ENCODE measurements around the gene GIMD1.

GIMD1 gene

DNA sequence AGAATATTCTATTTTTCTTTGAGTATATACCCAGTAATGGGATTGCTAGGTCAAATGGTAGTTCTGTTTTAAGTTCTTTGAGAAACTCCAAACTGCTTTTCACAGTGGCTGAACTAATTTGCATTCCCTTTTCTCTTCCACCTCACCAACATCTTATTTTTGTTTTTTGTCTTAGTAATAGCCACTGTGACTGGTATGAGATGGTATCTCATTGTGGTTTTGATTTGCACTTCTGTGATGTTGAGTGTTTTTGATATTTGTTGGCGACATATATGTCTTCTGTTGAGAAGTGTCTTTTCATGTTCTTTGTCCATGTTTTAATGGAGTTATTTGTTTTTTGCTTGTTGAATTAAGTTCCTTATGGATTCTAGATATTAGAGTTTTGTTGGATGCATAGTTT lies 27.8 kb downstream of the GIMD1 start:
- 0 out of 2 replicates have a peak, but pooled peaks cover 5% of the 10 kb centered on the region for H4K20me1 ChIP-seq (ENCODE audit: insufficient read depth, low read length)
- H3K4me2 ChIP-seq (ENCODE audit: low read depth, low read length), result no peak overlapping the region
- no peaks in the 10 kb centered on the region for H3F3A ChIP-seq (ENCODE audit: insufficient read depth, low read length)
- peaks cover 48% of the 10 kb centered on the region for H3K79me2 ChIP-seq (ENCODE audit: low read length)
- no peak overlapping the region for H3K27ac ChIP-seq (ENCODE audit: low read length)
- no peak overlapping the region for H3K9ac ChIP-seq (ENCODE audit: low read length)
- 0 out of 2 replicates have a peak, but pooled peaks cover 6% of the 10 kb centered on the region for H3K36me3 ChIP-seq (replicated peaks; ENCODE audit: insufficient read depth, low read length)
- no peak for DNase-seq
- no peak overlapping the region for H2AFZ ChIP-seq (ENCODE audit: low read length)
- no peaks in the 10 kb centered on the region for H3K9me3 ChIP-seq (replicated peaks; ENCODE audit: insufficient read depth, low read length)
- no peak overlapping the region for H3K4me3 ChIP-seq (ENCODE audit: low read length)
- TF ChIP-seq EZH2phosphoT487 (IDR thresholded peaks at IDR 0.05; ENCODE audit: low read length) (no peak), EZH2 (optimal IDR thresholded peaks at IDR 0.05; ENCODE audit: low read depth, low read length) (no peak)
- TF ChIP-seq, protein P1, sequence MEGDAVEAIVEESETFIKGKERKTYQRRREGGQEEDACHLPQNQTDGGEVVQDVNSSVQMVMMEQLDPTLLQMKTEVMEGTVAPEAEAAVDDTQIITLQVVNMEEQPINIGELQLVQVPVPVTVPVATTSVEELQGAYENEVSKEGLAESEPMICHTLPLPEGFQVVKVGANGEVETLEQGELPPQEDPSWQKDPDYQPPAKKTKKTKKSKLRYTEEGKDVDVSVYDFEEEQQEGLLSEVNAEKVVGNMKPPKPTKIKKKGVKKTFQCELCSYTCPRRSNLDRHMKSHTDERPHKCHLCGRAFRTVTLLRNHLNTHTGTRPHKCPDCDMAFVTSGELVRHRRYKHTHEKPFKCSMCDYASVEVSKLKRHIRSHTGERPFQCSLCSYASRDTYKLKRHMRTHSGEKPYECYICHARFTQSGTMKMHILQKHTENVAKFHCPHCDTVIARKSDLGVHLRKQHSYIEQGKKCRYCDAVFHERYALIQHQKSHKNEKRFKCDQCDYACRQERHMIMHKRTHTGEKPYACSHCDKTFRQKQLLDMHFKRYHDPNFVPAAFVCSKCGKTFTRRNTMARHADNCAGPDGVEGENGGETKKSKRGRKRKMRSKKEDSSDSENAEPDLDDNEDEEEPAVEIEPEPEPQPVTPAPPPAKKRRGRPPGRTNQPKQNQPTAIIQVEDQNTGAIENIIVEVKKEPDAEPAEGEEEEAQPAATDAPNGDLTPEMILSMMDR (IDR thresholded peaks at IDR 0.05; ENCODE audit: low read length), result no peak
- no peaks in the 10 kb centered on the region for H3K4me1 ChIP-seq (ENCODE audit: low read length)
- no peaks in the 10 kb centered on the region for H3K9me2 ChIP-seq (replicated peaks; ENCODE audit: insufficient read depth, low read length)
- no peaks in the 10 kb centered on the region for H3K27me3 ChIP-seq (replicated peaks; ENCODE audit: insufficient read depth, low read length)

DNA sequence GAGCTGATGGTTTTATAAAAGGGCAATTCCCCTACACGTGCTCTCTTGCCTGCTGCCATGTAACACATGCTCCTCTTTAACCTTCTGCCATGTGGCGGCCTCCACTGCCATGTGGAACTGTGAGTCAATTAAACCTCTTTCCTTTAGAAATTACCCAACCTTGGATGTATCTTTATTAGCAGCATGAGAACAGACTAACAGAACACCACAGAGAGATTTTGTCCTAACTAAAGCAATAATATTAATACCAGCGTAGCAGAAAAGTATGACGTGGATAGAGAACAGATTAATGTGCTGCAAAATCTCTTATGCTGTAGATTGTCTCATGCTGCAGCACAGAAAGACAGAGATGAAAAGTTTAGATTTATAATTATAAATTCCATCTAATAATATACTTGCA lies 29.1 kb downstream of the GIMD1 start:
- Histone ChIP-seq H3K4me2 (ENCODE audit: low read depth, low read length) (no peak overlapping the region), H4K20me1 (ENCODE audit: insufficient read depth, low read length) (0 out of 2 replicates have a peak, but pooled peaks cover 5% of the 10 kb centered on the region), H3K4me3 (ENCODE audit: low read length) (no peak overlapping the region), H3K79me2 (ENCODE audit: low read length) (peaks cover 43% of the 10 kb centered on the region), H3K36me3 (replicated peaks; ENCODE audit: insufficient read depth, low read length) (peaks cover 6% of the 10 kb centered on the region; the same call in 1 of the 2 replicates), H3K4me1 (ENCODE audit: low read length) (no peaks in the 10 kb centered on the region), H2AFZ (ENCODE audit: low read length) (no peak overlapping the region), H3K9me2 (replicated peaks; ENCODE audit: insufficient read depth, low read length) (no peaks in the 10 kb centered on the region), H3K27me3 (replicated peaks; ENCODE audit: insufficient read depth, low read length) (no peaks in the 10 kb centered on the region), H3K9ac (ENCODE audit: low read length) (no peak overlapping the region), H3K9me3 (replicated peaks; ENCODE audit: insufficient read depth, low read length) (no peaks in the 10 kb centered on the region), H3K27ac (ENCODE audit: low read length) (no peak overlapping the region), H3F3A (ENCODE audit: insufficient read depth, low read length) (no peaks in the 10 kb centered on the region; the same call in 1 of the 2 replicates)
- TF ChIP-seq EZH2phosphoT487 (IDR thresholded peaks at IDR 0.05; ENCODE audit: low read length), result no peak
- TF ChIP-seq, protein P1 (IDR thresholded peaks at IDR 0.05; ENCODE audit: low read length), result no peak
- TF ChIP-seq EZH2 (optimal IDR thresholded peaks at IDR 0.05; ENCODE audit: low read depth, low read length), result no peak
- DNase-seq, result no peak

DNA sequence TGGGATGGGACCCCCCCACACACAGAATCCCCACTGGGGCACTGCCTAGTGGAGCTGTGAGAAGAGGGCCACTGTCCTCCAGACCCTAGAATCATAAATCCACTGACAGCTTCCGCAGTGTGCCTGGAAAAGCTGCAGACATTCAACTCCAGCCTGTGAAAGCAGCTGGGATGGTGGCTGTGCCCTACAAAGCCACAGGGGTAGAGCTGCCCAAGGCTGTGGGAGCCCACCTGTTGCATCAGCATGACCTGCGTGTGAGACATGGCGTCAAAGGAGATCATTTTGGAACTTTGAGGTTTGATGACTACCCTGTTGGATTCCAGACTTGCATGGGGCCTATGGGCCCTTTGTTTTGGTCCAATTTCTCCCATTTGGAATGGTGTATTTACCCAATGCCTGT lies 29.9 kb downstream of the GIMD1 start:
- Histone ChIP-seq H3K4me1 (ENCODE audit: low read length) (no peaks in the 10 kb centered on the region), H3K27me3 (replicated peaks; ENCODE audit: insufficient read depth, low read length) (no peaks in the 10 kb centered on the region), H3K36me3 (replicated peaks; ENCODE audit: insufficient read depth, low read length) (peaks cover 6% of the 10 kb centered on the region; the same call in 1 of the 2 replicates), H3K4me2 (ENCODE audit: low read depth, low read length) (no peak overlapping the region), H3K27ac (ENCODE audit: low read length) (no peak overlapping the region), H3K9me2 (replicated peaks; ENCODE audit: insufficient read depth, low read length) (no peaks in the 10 kb centered on the region), H3K9me3 (replicated peaks; ENCODE audit: insufficient read depth, low read length) (no peaks in the 10 kb centered on the region), H3F3A (ENCODE audit: insufficient read depth, low read length) (no peaks in the 10 kb centered on the region; the same call in 1 of the 2 replicates), H2AFZ (ENCODE audit: low read length) (no peak overlapping the region), H4K20me1 (ENCODE audit: insufficient read depth, low read length) (0 out of 2 replicates have a peak, but pooled peaks cover 5% of the 10 kb centered on the region), H3K79me2 (ENCODE audit: low read length) (peaks cover 39% of the 10 kb centered on the region), H3K4me3 (ENCODE audit: low read length) (no peak overlapping the region), H3K9ac (ENCODE audit: low read length) (no peak overlapping the region)
- DNase-seq, result no peak
- TF ChIP-seq EZH2 (optimal IDR thresholded peaks at IDR 0.05; ENCODE audit: low read depth, low read length), result no peak
- TF ChIP-seq, protein P1 (IDR thresholded peaks at IDR 0.05; ENCODE audit: low read length), result no peak
- TF ChIP-seq EZH2phosphoT487 (IDR thresholded peaks at IDR 0.05; ENCODE audit: low read length), result no peak
